Activated CD4-positive, CD25-positive, alpha-beta regulatory T cell (primary cell): Measurements from ENCODE around the gene CCN2.

Experiments
- DNase-seq, 4 experiments: peaks; one replicate each; lab custom pipeline; 2025; lab: John Stamatoyannopoulos, UW

CCN2 gene, protein sequence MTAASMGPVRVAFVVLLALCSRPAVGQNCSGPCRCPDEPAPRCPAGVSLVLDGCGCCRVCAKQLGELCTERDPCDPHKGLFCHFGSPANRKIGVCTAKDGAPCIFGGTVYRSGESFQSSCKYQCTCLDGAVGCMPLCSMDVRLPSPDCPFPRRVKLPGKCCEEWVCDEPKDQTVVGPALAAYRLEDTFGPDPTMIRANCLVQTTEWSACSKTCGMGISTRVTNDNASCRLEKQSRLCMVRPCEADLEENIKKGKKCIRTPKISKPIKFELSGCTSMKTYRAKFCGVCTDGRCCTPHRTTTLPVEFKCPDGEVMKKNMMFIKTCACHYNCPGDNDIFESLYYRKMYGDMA

DNA sequence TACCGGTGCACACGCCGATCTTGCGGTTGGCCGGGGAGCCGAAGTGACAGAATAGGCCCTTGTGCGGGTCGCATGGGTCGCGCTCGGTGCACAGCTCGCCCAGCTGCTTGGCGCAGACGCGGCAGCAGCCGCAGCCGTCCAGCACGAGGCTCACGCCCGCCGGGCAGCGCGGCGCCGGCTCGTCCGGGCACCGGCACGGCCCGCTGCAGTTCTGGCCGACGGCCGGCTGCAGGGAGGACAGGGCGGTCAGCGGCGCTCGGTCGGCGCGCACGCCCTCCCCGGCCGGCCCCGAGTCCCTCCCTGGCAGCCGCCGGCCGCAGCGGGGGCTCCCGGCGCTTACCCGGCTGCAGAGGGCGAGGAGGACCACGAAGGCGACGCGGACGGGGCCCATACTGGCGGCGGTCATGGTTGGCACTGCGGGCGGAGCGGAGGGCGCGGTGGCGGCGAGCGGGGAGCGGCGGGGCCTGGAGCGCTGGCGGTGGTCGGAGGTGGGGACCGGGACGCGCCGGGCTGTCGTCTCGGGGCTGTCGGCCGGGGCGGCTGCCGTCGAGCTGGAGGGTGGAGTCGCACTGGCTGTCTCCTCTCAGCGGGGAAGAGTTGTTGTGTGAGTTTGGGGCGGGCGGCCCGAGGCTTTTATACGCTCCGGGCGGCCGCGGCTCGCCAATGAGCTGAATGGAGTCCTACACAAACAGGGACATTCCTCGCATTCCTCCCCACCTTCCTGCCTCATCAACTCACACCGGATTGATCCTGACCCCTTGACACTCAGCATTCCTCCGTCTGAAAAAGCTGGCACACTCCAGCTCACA, at the start of gene CCN2:
CCN2 (minus strand) TSS at position 606 of the 809 bp plus-strand sequence; CDS start at position 406, 200 bp downstream.
- DNase-seq: no peak

DNA sequence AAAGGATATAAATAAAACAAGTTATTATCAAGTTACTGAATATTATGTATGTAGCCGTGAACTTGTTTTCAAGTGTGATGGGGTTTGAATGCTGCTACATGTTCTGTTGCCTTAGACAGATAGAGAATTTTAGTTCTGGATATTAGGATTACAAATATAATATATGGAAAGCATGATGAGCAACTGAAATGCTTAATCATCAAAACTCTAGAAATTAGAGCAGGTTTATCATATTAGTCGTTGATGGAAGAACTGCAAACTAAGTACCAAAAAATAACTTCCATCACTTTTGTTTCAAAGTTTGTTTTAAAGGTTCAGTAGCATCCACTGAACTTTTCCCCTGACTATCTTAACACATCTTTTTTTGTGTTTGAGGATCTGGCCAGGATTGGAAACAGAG, 49.1 kb upstream of the CCN2 start:
- DNase-seq: no peak

DNA sequence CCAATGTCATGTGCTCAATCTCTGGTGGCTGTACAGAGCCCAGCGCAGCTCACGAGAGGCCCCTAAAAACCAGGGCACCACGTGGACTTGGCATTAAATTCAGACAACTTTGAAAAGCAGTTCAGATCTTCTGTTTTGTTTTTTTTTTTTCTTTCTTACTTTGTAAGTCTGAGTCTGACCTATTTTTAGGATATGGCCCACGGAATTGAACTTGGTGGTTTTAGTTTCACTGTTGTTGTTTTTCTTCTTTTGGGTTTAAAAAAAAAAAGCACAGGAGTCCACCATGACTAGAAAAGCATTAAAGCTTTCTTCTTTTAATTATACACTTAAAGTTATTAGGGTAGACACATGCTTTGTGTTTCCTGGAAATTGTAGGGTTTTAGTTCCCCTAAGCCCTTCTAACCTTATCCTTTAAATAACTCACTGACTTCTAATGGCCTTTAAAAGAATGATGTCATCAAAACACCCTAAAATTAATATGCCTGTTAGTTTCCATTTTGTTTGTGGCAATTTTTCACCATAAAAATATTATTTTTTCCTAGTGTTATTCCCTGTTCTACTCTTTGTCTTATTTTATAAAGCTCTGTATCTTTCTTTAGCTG, 48.5 kb upstream of the CCN2 start:
- DNase-seq: no peak

DNA sequence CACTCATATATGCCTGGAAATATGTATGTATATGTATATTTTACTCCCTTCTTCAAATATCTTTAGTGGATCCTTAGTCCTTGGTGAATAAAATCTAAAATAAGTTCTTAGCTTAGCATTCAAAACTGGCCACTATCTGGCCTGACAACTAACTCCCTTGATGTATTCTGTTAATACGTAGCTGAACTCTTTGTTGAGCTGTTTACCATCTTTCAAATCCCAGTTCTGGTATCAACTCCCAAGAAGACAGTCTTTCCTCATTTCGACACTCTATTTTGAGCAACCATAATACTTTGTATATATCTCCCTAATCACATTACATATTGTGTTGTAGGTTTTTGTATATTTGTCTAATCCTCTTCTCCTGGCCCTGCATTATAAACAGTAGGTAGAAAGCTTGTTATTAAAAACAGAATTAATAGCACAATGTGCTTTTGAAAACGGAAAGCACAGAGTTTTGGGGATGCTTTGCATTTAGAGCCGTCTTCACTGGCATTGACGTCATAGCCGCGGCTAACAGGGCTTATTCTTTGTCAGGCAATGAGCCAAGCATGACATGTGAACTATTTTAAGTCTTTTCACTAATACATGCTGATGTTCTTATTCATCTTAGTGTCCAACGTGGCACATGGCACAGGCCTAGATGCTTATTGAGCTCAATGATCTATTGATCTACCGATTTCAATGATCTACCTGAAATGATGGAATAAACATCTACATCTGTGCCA, 47.2 kb upstream of the CCN2 start:
- no peak for DNase-seq

DNA sequence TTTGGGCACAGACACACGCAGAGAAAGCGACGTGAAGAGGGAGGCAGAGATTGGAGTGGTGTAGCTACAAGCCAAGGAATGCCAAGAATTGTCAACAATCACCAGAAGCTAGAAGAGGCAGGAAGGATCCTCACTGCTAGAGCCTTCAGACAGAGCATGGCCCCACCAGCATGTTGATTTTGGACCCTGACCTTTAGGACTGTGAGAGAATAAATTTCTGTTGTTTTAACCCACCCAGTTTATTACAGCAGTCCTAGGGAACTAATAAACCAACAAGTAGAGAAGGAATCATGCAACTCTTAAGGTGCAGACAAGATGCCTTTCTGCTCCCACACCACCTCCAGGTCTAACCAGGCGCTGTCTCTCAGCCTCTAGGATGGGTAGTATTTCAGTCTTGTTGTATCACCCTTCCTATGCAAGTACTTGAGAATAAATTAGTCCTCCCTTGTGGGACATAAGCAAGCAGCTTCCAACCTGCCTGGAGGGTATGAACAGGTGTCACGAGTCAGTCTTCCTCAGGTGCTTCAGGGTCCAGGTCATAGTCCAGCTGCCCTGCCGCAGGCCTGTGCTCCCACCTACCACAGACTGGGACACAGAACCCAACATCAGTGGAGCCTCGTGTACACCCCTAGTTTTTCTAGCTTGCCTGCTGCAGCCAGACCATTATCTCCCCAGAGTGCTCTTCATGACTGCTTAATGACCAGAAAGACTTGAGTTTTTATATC, 46.4 kb upstream of the CCN2 start:
- DNase-seq: no peak

DNA sequence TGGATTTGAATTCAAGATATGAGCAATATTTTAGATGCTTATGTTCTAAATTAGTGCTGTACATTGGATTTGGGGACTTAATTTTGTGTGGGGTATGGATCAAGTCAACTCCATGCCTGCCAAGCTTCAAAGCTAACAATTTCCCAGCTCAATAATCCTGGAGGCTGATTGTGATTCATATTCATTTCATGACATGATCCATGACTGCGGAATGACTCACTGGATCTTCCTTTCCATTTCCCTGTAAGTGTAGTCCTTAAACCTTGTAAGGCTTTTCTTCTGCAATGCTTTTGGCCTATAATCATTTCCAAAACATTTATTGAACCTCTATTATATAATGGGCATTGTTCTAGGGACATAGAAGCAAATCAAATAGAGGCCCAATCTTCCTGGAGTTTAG, 44.7 kb upstream of the CCN2 start:
- DNase-seq: no peak

DNA sequence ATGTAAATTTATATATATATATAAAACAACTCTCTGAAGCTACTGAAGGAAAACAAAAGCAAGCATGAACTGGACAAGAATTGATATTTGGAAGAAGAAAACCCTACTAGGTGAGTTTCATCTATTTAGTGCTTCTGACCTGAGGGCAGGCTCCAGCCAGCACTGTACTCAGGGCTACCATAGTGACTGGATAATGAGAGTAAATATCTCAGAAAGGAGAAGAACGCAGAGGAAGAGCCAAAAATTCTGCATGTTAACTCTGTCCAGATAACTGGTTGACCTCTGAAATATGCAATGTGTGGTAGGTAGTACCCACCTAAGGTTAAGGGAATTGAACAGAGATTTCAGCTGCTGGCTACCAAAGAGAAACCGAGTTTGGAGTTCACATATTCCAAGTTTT, 41.4 kb upstream of the CCN2 start:
- DNase-seq: no peak

DNA sequence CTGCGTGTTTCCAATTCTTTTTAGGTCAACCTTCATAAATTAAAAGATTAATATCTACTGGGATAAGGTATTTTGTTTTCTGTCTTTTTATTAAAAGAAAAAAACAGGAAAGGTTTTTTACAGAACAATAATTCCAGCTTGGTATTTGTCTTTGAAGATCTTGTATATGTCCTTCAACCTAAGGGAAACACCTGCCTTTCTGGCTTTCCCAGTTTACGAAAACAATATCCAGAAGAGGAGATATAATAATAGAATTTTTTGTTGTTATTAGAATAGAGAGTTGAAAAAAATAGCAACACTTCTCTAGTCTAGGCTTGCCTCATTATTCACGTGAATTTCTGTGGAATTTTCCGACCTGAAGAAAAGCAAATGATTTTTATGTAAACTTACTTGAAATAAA, 37.9 kb upstream of the CCN2 start:
- no peak for DNase-seq

DNA sequence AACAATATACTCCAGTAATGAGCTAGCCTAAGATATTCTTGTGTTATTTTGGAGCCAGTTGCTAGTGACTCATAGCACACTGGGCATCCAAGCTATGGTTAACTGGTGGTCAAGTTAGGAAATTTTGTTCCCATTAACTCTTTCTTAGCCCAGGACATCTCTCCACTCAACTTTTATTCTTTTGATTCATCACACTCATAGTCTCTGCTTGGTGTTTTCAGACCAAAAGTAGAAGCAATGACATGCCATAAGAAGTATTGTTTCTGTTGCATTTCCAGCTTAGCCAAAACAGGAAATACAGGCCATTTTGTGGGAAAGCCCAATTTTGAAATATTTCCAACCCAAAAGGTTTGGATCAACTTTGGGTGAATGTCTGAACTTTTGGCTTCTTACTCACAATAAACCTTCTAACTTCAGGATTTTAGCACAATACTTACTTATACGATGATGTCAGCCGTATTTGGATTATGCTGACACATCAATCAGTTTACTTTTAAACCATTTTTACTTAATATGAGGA, 31.6 kb upstream of the CCN2 start:
- no peak for DNase-seq

DNA sequence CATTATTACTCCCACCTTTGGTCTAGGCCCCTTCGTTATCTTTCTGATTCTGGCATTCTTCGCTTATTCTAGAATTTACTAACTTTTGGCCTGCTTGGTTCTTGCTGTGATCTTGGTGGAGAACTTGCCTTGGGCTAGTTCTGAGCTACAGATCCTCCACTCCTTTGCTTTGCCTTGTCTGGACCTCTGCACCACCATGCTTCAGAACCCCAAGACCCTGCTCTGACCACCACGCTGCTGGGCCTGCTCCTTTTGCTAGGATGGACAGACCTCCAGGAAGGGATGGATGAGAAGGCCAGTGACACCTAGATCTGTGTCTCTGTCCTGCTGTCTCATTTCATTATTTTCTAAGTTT, 30.4 kb upstream of the CCN2 start:
- DNase-seq: no peak

DNA sequence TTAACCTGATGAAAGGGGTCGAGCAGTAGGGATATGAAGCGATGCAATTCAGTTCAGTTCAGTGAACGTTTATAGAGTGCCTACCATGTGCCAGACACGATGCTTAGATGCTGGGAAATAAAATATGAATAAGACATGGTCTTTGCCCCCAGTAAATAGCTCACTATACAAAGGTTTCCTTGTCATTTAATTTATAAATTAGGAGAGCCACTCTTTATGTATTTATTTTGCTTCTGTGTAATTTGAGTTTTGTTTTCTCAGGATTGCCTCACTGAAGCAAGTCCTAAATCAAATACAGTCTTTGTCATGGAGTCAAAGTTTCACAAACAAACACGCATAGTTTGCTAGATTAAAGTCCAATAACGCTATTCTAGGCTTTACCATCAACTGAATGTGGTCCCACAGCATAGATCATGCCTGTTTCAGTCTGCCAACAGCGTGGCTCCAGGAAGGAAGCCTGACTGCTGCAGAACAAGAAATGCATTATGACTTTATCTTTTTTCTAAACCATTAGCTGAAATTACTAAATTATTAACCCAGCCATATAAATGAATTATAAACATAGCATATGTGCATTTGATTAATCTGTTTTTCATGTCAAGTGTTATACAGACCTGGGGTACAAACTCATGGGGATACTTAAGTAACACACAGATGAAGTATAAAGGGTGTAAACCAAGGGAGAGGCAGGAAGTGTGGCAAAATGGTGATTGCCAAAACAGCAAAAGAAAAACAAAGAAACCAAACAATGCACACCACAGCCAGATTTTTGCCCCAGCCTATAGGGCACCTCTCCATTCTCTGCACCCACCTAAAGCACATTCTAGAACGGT, 29.8 kb upstream of the CCN2 start:
- DNase-seq: no peak

DNA sequence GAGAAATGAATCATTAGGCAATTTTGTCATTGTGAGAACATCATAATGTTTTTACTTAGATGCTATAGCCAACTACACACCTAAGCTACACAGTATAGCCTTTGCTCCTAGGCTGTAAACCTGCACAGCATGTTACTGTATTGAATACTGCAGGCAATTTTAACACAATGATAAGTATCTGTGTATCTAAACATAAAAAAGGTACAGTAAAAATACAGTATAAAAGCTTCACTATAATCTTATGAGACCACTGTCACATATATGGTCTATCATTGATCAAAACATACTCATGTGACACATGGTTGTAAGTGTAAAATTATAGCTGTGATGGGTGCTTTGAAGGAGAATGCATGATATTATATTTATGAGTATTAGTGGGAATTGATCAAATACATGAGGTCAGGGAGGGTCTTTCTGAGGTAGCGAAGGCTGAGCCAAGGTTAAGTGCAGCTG, 29.2 kb upstream of the CCN2 start:
- DNase-seq: no peak

DNA sequence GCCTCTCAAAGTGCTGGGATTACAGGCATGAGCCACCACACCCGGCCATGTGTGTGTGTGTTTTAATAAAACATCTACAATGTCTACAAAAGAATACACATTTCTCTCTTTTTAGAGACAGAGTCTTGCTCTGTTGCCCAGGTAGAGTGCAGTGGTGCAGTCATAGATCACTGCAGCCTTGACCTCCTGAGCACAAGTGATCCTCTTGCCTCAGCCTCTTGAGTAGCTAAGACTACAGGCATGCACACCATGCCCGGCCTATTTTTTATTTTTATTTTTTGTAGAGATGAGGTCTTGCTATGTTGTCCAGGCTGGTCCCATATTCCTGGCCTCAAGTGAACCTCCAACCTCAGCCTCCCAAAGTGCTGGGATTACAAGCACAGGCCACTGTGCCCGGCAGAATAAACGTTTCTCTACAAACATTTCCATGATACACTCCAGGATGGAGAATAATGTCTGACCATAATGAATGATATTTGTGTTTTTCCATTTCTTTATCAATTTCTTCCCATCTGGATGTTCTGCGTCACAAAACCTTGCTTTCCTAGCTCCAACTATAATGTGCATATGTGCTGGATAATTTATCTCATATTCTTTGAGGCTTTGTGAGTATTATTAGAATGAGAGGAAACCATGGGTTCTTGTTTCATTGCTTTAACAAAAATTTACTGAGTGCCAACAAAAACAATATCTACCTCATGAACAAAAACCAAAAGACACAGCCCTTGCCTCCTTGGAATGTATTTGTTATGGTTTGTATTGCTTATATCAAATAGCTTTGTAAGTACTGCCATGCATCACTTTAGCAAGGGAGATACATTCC, 28.6 kb upstream of the CCN2 start:
- no peak for DNase-seq

DNA sequence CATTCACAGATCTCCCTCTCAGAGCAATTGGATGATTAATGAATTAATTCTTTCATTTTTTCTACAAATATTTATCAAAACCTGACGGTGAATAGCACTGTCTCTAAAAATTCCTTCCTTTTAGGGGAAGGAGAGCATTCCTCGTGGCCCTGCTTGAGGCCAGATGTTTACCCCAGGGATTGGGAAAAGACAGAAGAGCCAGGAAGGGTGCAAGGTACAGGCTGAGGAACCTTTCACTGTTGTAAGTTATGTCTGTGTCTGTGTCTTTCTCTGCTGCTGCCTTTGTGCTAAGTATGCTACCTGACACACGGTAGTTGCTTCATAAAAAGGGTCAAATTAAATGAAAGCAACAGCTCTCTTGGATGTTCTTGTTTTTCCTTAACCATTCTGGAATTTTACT, 27.4 kb upstream of the CCN2 start:
- no peak for DNase-seq

DNA sequence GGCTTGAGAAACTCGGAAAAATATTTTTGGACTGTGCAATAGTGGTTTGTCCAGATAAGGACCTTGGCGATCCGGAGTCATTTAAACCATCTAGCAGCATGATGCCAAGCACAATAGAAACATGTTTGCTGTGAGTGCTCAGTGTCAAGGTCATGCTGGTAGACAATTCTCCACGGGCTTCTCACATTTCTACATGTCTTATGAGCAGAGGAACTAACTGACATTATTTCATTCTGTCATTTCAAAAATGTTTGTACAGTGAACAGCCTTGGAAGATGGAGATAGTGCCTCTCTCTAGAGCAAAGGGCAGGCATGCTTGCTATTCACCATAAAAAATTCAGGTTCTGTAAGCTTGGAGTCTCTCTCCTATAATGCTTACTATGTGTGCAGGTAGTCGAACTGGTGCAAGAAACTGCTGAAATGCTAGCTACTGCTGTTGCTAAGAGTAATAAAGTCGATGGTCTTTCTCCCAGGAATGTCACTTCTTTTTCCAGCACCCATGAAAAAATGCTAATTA, 25.4 kb upstream of the CCN2 start:
- DNase-seq: no peak

DNA sequence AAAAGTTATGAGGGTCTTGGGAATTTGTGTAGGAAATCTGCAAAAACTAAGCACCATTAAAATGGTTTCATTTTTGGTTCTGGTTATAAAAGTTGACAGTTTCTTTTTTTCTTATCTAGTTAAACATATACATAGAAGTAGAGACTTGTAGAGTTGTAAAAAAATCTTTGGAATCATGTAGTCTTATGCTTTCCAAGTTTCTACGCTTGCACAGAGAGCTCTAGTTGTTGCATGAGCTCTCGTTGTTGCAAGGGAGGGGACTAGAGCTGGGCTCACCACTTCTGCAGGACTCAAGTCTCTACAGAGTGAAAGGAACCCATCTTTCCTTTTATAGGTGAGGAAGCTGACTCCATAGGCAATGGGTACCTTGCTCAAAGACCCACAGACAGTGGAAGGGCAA, 21.6 kb upstream of the CCN2 start:
- no peak for DNase-seq

DNA sequence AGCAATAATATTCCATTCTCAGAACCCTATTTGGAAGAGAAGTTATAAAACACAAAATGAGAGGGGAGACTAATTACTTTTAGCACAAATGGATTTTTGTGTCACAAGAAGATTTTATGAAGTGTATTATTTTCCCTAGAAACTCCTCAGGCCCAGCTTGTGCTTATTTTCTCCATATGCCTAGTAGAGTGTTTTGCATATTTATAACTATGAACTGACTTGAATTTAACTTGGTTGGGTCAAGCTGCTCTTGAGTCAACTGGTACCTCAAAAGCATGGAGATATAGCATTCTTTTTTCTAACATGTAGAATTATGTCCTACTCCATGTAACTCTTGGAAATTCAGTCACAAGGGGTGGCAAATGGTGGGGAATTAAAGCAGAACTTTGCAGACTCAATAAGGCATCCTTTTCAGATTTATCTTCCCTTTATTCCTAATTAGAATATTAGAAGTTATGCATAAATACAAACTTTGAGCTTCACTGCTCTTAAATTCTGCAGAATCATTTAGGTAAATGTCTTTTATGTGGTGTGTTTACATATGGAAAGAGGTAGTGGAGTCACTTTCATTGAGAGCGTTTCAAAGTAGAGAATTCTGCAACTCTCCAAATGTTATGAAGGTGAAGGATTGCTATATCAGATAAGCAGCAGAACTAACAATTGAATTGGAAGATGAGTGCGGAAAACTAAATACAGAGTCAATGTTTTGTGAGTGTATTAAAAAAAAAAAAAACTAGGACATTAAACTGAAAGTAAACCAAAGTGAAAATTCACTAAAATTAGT, 19.1 kb upstream of the CCN2 start:
- DNase-seq: no peak

DNA sequence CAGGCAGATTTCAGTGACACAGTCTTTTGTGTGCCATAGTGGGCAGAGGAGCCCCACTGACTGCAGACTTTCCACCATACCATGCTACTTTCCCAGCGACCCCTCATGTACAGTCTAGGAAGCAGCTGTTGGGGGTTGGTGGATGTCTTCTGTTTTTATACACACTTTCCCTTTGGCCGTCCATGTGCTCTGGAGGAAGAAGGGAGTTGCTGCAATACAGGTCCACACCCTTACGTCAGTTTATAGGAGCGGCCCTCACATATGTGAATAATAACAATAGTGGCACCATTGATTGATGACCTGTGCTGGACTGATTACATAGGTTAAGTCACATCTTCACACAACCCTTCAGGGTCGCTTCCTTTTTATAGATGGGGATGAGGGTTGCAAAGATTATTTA, 17.5 kb upstream of the CCN2 start:
- no peak for DNase-seq

DNA sequence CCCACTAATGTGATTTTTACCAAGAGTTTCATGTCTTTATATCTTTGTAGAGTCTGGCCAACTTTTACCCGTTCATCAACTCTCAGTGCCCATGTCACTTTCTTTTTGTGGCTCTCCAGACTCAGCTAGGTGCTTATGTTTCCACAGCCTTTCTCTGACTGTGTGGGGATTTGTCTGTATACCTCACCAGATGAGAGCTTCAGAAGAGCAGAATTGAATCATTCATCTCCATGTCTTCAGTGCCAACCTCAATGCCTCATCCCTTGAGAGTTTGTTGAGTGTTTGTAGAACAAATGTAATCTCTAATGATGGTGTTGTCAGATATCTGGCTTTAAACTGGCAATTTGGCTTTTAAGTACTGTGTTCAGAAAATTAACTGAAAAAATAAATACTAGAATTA, 16.8 kb upstream of the CCN2 start:
- DNase-seq: no peak
